BLaER1 (cell line): ENCODE measurements around the gene KDR.

Source experiments
- H3K27ac ChIP-seq: shearing (Covaris generic); formaldehyde crosslinking; 2 replicates; pipeline ENCODE4 v1.8.1; 2022
- H3K27me3 ChIP-seq: shearing (Covaris generic); formaldehyde crosslinking; 2 replicates; pipeline ENCODE4 v1.8.1; 2022
- H3K36me3 ChIP-seq: shearing (Covaris generic); formaldehyde crosslinking; 2 replicates; pipeline ENCODE4 v1.8.1; 2022
- H3K4me1 ChIP-seq: shearing (Covaris generic); formaldehyde crosslinking; 2 replicates; pipeline ENCODE4 v1.8.1; 2022
- H3K4me2 ChIP-seq: shearing (Covaris generic); formaldehyde crosslinking; 2 replicates; pipeline ENCODE4 v1.8.1; 2022
- H3K4me3 ChIP-seq: shearing (Covaris generic); formaldehyde crosslinking; 2 replicates; pipeline ENCODE4 v1.8.1; 2022
- H3K9ac ChIP-seq: shearing (Covaris generic); formaldehyde crosslinking; 2 replicates; pipeline ENCODE4 v1.8.1; 2022
- H3K9me3 ChIP-seq: shearing (Covaris generic); formaldehyde crosslinking; 2 replicates; pipeline ENCODE4 v1.8.1; 2022
- H4K20me1 ChIP-seq: shearing (Covaris generic); formaldehyde crosslinking; 2 replicates; pipeline ENCODE4 v1.8.1; 2022
- Cebpa-rat ChIP-seq: shearing (Covaris generic); IDR thresholded peaks from 2 replicates; pipeline ENCODE4 v1.8.1; 2022

The KDR gene

DNA sequence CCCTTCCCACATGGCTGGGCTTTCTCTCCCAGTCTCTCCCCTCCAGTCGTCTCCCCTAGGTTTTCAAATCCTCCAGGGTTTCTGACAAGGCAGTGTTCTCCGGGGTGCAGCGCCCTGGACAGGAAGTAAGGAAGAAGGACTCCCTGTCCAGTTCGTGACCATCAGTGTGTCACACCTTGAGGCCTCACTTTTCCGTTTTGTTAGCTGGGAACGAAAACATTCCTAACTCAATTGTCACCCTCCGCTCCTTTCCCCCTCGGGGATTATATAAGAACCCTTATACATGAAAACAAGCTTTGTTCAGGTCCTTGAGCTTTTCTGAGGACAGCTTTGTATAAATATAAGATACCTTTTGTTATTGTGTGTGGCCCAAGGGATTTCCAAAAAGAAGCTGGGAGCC, 92.1 kb downstream of the KDR start:
- Histone ChIP-seq H3K4me2 (no peak overlapping the region), H3K27me3 (no peaks in the 10 kb centered on the region), H3K27ac (no peak overlapping the region)

GRCh38 chr4:55032788-55033187, 92.6 kb downstream of the KDR start:
- Histone ChIP-seq H3K36me3 (no peaks in the 10 kb centered on the region), H3K9me3 (no peaks in the 10 kb centered on the region), H3K27me3 (no peaks in the 10 kb centered on the region), H3K4me3 (no peak overlapping the region), H3K27ac (no peak overlapping the region), H3K9ac (no peak overlapping the region), H3K4me1 (no peaks in the 10 kb centered on the region), H3K4me2 (no peak overlapping the region), H4K20me1 (no peaks in the 10 kb centered on the region)
- TF ChIP-seq Cebpa-rat: no peak

More for the DNA sequence above, 92.1 kb downstream of the KDR start:
- Histone ChIP-seq H3K9me3 (no peaks in the 10 kb centered on the region), H3K36me3 (no peaks in the 10 kb centered on the region), H3K4me3 (no peak overlapping the region), H3K4me1 (no peaks in the 10 kb centered on the region), H3K9ac (no peak overlapping the region), H4K20me1 (no peaks in the 10 kb centered on the region)
- no peak for TF ChIP-seq Cebpa-rat

GRCh38 chr4:55032179-55032578, 93.2 kb downstream of the KDR start:
- no peak for TF ChIP-seq Cebpa-rat
- Histone ChIP-seq H3K4me1 (no peaks in the 10 kb centered on the region), H3K4me3 (no peak overlapping the region), H3K27ac (no peak overlapping the region), H3K36me3 (no peaks in the 10 kb centered on the region), H3K27me3 (no peaks in the 10 kb centered on the region), H3K9me3 (no peaks in the 10 kb centered on the region), H4K20me1 (no peaks in the 10 kb centered on the region), H3K4me2 (no peak overlapping the region), H3K9ac (no peak overlapping the region)

DNA sequence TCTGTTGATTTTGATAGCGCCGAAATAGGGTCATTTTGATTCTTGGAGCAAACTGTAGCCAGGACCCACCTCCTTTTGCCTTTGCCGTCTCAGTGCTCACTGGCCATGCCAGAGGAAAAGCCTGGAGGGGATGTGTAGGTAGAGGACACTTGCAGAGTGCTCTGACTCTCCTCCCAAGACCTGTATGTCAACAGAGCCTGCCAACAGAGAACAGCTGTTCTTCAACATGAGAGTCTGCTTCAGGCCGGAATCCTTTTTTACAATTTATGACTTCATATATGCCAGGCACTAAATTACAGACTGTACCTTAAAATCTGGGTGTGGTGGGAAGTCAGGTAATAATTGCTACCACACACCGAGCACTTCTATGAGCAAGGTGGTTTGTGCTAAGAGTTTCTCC, 94.2 kb downstream of the KDR start:
- TF ChIP-seq Cebpa-rat: no peak

GRCh38 chr4:55030589-55030988, 94.8 kb downstream of the KDR start:
- Histone ChIP-seq H3K27ac (no peak overlapping the region), H3K9ac (no peak overlapping the region), H3K9me3 (no peaks in the 10 kb centered on the region), H3K27me3 (no peaks in the 10 kb centered on the region), H3K4me3 (no peak overlapping the region), H4K20me1 (no peaks in the 10 kb centered on the region), H3K4me2 (no peak overlapping the region), H3K36me3 (no peaks in the 10 kb centered on the region), H3K4me1 (no peaks in the 10 kb centered on the region)
- TF ChIP-seq Cebpa-rat: no peak

More for the DNA sequence above, 94.2 kb downstream of the KDR start:
- H3K4me3 ChIP-seq: no peak overlapping the region
- H3K9ac ChIP-seq: no peak overlapping the region
- H4K20me1 ChIP-seq: no peaks in the 10 kb centered on the region
- H3K4me2 ChIP-seq: no peak overlapping the region
- no peaks in the 10 kb centered on the region for H3K27me3 ChIP-seq
- H3K27ac ChIP-seq: no peak overlapping the region
- H3K4me1 ChIP-seq: no peaks in the 10 kb centered on the region
- H3K9me3 ChIP-seq: no peaks in the 10 kb centered on the region
- H3K36me3 ChIP-seq: no peaks in the 10 kb centered on the region

DNA sequence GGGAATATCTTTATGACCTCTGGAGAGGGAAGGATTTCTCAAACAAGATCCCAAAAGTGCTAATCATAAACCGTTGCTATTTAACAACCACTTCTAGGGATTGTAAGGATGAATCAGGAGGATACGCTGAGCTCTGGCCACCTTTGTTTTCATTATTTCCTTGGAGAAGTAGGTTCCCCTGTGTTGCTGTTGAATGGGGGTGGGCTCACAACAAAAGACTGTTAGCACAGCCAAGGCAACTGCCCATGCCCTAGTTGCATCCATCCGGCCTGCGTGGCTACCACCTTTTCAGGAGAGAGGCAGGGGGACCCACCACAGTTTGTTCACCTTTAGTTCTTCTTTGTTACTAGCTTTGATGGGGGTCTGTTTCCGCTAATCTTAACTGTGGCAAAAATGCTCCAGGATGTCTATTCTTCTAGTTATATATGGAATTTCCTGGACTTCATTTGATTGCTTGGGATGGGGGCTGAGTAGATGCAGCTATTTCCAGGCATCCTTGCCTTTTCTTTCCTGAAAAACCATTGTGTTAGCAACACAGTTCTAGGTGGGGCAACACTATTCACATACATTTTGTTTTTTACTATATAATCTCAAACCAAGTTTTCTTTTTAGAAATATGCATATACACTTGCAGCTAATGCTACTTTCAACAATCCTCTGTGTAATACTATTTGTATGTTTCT, 95.4 kb downstream of the KDR start:
- no peak for TF ChIP-seq Cebpa-rat
- H3K4me3 ChIP-seq: no peak overlapping the region
- no peak overlapping the region for H3K27ac ChIP-seq
- no peaks in the 10 kb centered on the region for H3K36me3 ChIP-seq
- no peaks in the 10 kb centered on the region for H3K27me3 ChIP-seq
- no peaks in the 10 kb centered on the region for H3K4me1 ChIP-seq
- no peaks in the 10 kb centered on the region for H3K9me3 ChIP-seq
- no peak overlapping the region for H3K9ac ChIP-seq
- no peak overlapping the region for H3K4me2 ChIP-seq
- H4K20me1 ChIP-seq: no peaks in the 10 kb centered on the region

DNA sequence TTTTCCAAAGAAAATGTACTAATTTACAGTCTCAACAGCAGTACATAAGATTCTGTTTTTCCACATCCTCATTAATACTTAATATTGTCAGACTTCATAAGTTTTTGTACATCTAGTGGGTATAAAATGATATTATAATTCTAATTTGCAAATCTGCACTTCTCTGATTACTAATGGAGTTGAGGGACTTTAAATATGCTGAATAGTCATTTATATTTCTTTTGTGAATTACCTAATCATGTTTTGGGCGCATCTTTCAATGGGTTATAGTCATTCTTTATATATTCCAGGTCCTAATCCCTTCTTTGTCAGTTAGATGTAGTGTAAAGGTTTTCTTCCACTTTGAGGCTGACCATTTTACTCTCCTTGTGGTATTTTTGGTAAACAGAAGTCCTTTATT, 96.1 kb downstream of the KDR start:
- Histone ChIP-seq H3K27me3 (no peaks in the 10 kb centered on the region), H3K4me1 (no peaks in the 10 kb centered on the region), H3K9ac (no peak overlapping the region), H3K27ac (no peak overlapping the region), H3K9me3 (no peaks in the 10 kb centered on the region), H3K4me2 (no peak overlapping the region), H3K36me3 (no peaks in the 10 kb centered on the region), H3K4me3 (no peak overlapping the region), H4K20me1 (no peaks in the 10 kb centered on the region)
- TF ChIP-seq Cebpa-rat: no peak
